ENCODE data around the gene SLC43A3. TPM values are rescaled to one million over a fixed set of nuclear protein-coding genes. Genes with fewer than 3 reads are reported as not detected.
A peak's percentile ranks its signal among the peaks of the same experiment; 100 is the strongest.

Gene SLC43A3
- total and polyA plus RNA-seq, 2 donors (not counting 3 experiments of a cell fraction or from before 2014, with no cell fraction given) = 68.9 to 104 TPM

DNA sequence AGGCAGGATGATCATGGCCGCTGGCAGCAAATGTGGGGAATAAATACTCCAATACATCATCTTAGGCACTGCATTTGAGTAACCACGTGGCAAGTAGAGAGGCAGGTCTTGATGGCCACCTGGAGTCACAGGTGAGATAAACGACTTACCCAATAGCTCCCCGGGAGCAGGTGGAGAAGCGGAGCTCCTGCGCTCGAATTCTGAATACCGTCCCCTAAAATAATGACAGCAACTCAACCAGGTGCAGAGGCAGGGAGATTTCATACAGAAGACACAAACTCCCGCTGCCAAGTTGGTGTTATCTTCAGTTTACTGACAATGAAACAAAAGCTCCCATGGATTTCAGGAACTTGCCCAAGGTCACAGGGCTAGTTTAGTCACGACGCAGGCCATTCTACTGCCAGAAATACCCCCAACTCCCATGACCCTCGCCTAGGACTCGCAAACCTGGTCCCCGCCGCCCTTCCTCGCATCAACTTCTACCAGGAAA, 437 bp downstream of the SLC43A3 start:
- POLR2A ChIA-PET = no interaction called here
- dilution Hi-C loops (cut with MboI; ENCODE audit: extremely low pct_ligation_motif_present, low sequenced_read_pairs) = no loop called here
- intact Hi-C loops (cut with micrococcal nuclease) = loop anchor here (10.0 kb wide), 1 partner anchor 578 kb away; no protein-coding TSS in a partner anchor

DNA sequence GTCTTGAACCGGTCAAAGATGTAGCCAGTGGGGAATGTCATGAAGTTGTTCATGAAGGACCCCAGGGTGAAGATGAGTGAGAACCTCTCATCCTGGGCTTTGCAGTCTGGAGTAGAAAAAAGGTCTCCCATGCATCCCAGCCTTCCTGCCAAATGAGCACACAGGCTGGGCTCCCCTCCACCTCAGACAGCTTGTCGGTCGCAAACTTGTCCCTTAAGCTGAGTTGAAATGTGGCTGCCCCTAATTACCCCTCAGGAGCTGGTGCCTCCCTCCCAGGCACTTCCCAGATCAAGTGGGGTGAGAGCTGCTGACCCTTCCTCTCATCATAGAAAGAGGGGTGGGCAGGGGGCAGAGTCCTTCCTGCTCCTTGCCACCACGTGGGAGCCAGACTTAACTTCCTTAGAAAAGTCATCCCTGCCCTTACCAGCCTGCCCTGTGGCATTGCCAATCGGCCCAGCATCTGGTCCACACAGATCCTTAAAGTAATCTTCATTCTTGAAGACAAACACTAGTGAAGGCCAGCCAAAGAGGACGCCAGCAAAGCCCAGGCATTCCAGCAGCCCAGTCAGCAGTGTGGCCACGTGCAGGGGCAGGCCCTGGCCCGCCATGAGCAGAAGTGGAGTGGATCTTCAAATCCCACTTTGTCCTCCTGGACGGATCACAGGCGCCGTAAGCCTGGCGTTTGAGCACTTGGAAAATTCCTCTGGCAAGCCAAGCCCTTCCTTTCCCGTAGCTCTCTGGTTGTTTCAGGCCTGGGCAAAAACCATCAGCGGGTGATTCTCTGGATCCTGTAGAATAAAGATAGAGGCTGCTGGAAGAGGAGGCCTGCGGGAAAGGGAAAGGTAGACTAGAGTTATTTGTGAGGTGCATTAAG, 1.1 kb downstream of the SLC43A3 start:
- Histone ChIP-seq H3K9ac (replicated peaks; ENCODE audit: extremely low read depth, insufficient read depth, low read length) (peak overlapping the region; percentile 74), H3K27ac (ENCODE audit: insufficient read depth, low read depth, low read length) (peak overlapping the region; percentile 81), H3K4me2 (ENCODE audit: insufficient read depth, low read length) (peak overlapping the region; percentile 81), H3K9me1 (replicated peaks; ENCODE audit: control insufficient read depth, extremely low read depth, insufficient read depth, low read length) (no peaks in the 10 kb centered on the region), H3K4me3 (replicated peaks in 1 of 3; ENCODE audit: insufficient read depth in 1 of 3, low read depth in 1 of 3, low read length in 3 of 3) (peak overlapping the region in 2 of 3 experiments; percentile 47 to 68), H3K27me3 (ENCODE audit: control insufficient read depth in 2 of 2, insufficient read depth in 2 of 2, low read length in 2 of 2) (peaks cover 4 to 5% of the 10 kb centered on the region in 2 experiments), H2AFZ (ENCODE audit: low read depth, low read length) (no peak overlapping the region), H3K36me3 (ENCODE audit: control insufficient read depth in 2 of 2, extremely low read depth in 1 of 2, insufficient read depth in 2 of 2, low read length in 2 of 2) (peaks cover 3% of the 10 kb centered on the region in 2 experiments), H3K79me2 (ENCODE audit: control insufficient read depth, insufficient read depth, low read length) (peaks cover 19% of the 10 kb centered on the region), H4K20me1 (replicated peaks; ENCODE audit: control insufficient read depth, extremely low read depth, insufficient read depth, low read length) (no peaks in the 10 kb centered on the region), H3K4me1 (ENCODE audit: control insufficient read depth, extremely low read depth, insufficient read depth, low read length) (peaks cover 33% of the 10 kb centered on the region), H3K9me3 (replicated peaks; ENCODE audit: control insufficient read depth, insufficient read depth, low read length) (no peaks in the 10 kb centered on the region)
- TSS peak; percentile 39 for BruUV-seq (replicated peaks)
- DNase-seq (ENCODE audit: low read depth, low spot score) = peak; percentile 41
- peak; percentile 71 for FAIRE-seq
- ChIA-PET POLR2A (interaction anchor here (1.3 kb wide), 1 partner anchor 114 kb away, joined by 8 read pairs; no protein-coding TSS in a partner anchor), CTCF (interaction anchor here (1.0 to 4.0 kb wide), 5 partner anchors 19 to 87 kb away, joined by 3 to 24 read pairs (median 5); no protein-coding TSS in a partner anchor)
- TF ChIP-seq GATA2 (IDR thresholded peaks at IDR 0.05; ENCODE audit: insufficient read depth, insufficient read length, low read depth, low read length) (no peak), FOS (IDR thresholded peaks at IDR 0.05; ENCODE audit: borderline replicate concordance, insufficient read depth, low read length) (no peak), POLR2A (IDR thresholded peaks at IDR 0.05; ENCODE audit: low read depth, low read length) (no peak)
- TF ChIP-seq, protein P1, sequence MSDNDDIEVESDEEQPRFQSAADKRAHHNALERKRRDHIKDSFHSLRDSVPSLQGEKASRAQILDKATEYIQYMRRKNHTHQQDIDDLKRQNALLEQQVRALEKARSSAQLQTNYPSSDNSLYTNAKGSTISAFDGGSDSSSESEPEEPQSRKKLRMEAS (IDR thresholded peaks at IDR 0.05; ENCODE audit: insufficient read depth, insufficient read length) = peak; percentile 31
- intact Hi-C loops (cut with micrococcal nuclease) = loop anchor here (1.0 to 10.0 kb wide), 3 partner anchors 101 to 579 kb away; no protein-coding TSS in a partner anchor
- dilution Hi-C loops (cut with MboI; ENCODE audit: extremely low pct_ligation_motif_present, low sequenced_read_pairs) = no loop called here

More for the DNA sequence above, 437 bp downstream of the SLC43A3 start:
- no peaks in the 10 kb centered on the region for H3K9me1 ChIP-seq (replicated peaks; ENCODE audit: control insufficient read depth, extremely low read depth, insufficient read depth, low read length)
- CTCF ChIA-PET = interaction anchor here (1.0 to 4.0 kb wide), 5 partner anchors 20 to 86 kb away, joined by 3 to 24 read pairs (median 5); no protein-coding TSS in a partner anchor
- DNase-seq (ENCODE audit: low read depth, low spot score) (peak; percentile 31), FAIRE-seq (peak; percentile 61)
- peaks cover 4 to 5% of the 10 kb centered on the region in 2 experiments for H3K27me3 ChIP-seq (ENCODE audit: control insufficient read depth in 2 of 2, insufficient read depth in 2 of 2, low read length in 2 of 2)
- TF ChIP-seq POLR2AphosphoS5 (IDR thresholded peaks at IDR 0.05; ENCODE audit: insufficient read depth, low read depth, low read length) = no peak
- TF ChIP-seq GATA2 (IDR thresholded peaks at IDR 0.05; ENCODE audit: insufficient read depth, insufficient read length, low read depth, low read length) = no peak
- no peak for TF ChIP-seq FOS (IDR thresholded peaks at IDR 0.05; ENCODE audit: borderline replicate concordance, insufficient read depth, low read length)
- no peaks in the 10 kb centered on the region for H4K20me1 ChIP-seq (replicated peaks; ENCODE audit: control insufficient read depth, extremely low read depth, insufficient read depth, low read length)
- H2AFZ ChIP-seq (ENCODE audit: low read depth, low read length) = peak overlapping the region; percentile 80
- H3K4me2 ChIP-seq (ENCODE audit: insufficient read depth, low read length) = peak overlapping the region; percentile 81
- peaks cover 33% of the 10 kb centered on the region for H3K4me1 ChIP-seq (ENCODE audit: control insufficient read depth, extremely low read depth, insufficient read depth, low read length)
- peak overlapping the region; percentile 81 for H3K27ac ChIP-seq (ENCODE audit: insufficient read depth, low read depth, low read length)
- H3K9me3 ChIP-seq (replicated peaks; ENCODE audit: control insufficient read depth, insufficient read depth, low read length) = no peaks in the 10 kb centered on the region
- H3K4me3 ChIP-seq (replicated peaks in 1 of 3; ENCODE audit: insufficient read depth in 1 of 3, low read depth in 1 of 3, low read length in 3 of 3) = peak overlapping the region; percentile 47 to 68 (median 59)
- no TSS peak for BruUV-seq (replicated peaks)
- H3K9ac ChIP-seq (replicated peaks; ENCODE audit: extremely low read depth, insufficient read depth, low read length) = peak overlapping the region; percentile 74
- peaks cover 19% of the 10 kb centered on the region for H3K79me2 ChIP-seq (ENCODE audit: control insufficient read depth, insufficient read depth, low read length)
- peaks cover 3% of the 10 kb centered on the region in 2 experiments for H3K36me3 ChIP-seq (ENCODE audit: control insufficient read depth in 2 of 2, extremely low read depth in 1 of 2, insufficient read depth in 2 of 2, low read length in 2 of 2)
